GM12875 (cell line): ENCODE results near the gene JAG2.
A peak's percentile ranks its signal among the peaks of the same experiment; 100 is the strongest.

Experiments
- H3K4me3 ChIP-seq: one replicate; pipeline ENCODE4 v1.5.1; 2011; ENCODE audit warnings: low read depth, low read length, control low read depth
- CTCF ChIP-seq: IDR thresholded peaks from 2 replicates; pipeline ENCODE4 v1.5.1; 2011; ENCODE audit warnings: low read depth, mild to moderate bottlenecking, control low read depth, inconsistent platforms, low read length, moderate library complexity, borderline replicate concordance; ENCODE audit not compliant: insufficient read depth

Gene JAG2

DNA sequence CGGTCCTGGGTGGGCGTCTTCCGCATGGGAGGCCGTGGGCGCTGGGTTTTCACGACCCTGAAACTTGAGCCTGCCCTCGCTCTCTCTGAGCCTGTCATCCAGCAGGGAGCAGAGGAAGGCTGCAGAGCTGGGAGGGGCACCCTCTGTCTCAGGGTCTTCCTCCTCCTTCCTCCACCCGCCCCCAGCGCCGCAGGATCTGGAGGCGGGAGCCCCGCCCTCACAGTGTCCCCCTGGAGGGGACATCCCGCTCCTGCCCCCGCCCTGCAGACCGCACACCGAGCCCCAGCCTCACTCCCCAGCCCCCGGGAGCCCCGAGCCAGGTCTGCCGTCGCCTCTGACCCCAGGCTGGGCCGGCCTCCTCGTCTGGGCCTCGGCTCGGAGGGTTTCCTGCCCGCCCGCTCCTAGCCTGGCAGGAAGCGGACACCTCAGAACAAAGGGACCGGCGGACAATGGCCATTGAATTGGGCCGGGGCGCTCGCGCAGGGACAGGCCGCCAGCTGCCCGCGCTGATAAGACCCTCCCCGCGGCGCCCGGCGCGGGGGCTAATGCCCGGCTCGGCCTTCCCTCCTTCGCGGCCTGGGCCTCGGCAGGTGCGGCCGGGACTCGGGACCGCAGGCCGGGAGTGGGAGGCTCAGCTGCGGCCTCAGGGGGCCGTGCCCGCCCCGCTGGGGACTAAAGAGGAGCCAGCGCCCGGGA lies 27.8 kb upstream of the JAG2 start:
- TF ChIP-seq CTCF = no peak

DNA sequence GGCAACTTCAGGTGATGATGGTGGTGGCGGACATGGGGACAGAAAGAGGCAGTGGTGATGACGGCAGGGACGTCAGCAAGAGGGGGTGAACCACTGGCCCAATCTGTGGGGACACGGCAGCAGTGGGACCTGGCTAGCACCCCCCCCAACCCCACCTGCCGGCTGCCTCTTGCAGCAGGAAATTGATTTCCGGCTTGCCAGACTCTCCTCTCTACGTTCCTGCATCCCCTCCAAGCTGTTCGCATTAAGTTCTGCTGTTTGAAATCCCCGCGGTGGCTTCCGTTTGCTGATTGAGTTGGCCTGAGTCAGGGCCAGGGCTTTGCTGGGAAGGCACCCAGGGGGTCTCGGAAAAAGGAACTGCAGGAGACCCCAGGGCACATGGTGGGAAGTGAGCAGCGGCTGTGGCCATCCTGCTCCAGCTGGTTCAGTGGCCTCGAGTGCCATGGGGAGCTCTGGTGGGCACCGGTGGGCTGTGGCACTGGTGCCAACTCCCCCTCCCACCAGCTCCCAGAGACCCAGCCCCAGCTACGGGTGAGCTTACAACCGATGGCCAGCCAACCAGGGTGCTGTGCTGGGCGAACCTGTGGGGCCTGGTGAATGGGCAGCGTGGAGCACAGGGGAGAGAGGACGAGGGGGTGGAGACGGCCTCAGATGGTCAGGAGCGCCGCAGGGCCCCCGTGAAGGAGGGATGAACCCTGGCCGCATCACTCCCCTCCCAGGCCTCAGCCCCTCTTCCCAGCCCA lies 27.1 kb upstream of the JAG2 start:
- no peak for TF ChIP-seq CTCF
- H3K4me3 ChIP-seq = no peak overlapping the region

More for the DNA sequence above, 27.8 kb upstream of the JAG2 start:
- H3K4me3 ChIP-seq = no peak overlapping the region

DNA sequence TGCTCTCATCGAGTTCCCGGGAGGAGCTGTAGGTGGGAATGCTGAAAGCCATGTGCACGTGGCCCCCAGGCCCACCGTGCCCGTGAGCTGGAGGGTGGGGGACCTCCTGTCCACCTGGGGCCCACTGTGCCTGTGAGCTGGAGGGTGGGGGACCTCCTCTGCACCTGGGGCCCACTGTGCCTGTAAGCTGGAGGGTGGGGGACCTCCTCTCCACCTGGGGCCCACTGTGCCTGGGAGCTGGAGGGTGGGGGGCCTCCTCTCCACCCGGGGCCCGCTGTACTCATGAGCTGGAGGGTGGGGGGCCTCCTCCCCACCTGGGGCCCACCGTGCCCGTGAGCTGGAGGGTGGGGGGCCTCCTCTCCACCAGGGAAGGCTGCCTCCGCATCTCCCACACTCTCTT lies 26.5 kb upstream of the JAG2 start:
- H3K4me3 ChIP-seq = no peak overlapping the region
- no peak for TF ChIP-seq CTCF

GRCh38 chr14:105193916-105194782 lies 25.6 kb upstream of the JAG2 start:
- no peak overlapping the region for H3K4me3 ChIP-seq

GRCh38 chr14:105192866-105193731 lies 24.5 kb upstream of the JAG2 start:
- TF ChIP-seq CTCF = no peak
- H3K4me3 ChIP-seq = no peak overlapping the region

More at GRCh38 chr14:105193916-105194782, 25.6 kb upstream of the JAG2 start:
- no peak for TF ChIP-seq CTCF

DNA sequence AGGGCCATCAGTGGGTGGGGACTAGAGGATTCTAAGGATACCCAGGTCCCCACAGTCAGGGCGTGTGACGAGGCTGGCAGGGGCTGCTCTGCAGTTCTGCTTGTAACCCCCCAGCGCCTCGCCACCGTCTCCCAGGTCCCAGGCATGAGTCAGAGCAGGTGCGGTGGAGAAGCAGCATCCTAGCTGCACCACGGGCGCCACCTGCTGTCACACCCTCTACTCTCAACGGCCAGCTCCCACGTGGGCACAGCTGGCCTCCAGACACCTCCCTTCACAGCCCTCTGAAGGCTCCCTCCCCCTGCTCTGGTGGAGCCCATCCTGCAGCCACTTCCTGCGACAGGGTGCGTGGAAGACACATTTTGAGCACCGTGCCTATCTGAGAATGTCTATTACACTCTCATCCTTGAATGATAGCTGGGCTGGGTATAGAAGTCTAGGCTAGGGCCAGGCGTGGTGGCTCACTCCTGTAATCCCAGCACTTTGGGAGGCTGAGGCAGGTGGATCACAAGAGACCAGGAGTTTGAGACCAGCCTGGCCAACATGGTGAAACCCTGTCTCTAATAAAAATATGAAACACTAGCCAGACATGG lies 19.5 kb upstream of the JAG2 start:
- no peak overlapping the region for H3K4me3 ChIP-seq
- 0 out of 2 replicates have a peak, but pooled peaks have one; percentile 5 for TF ChIP-seq CTCF
